GM23338 (cell line): ENCODE results near the gene MATK. TPM values are rescaled to one million over a fixed set of nuclear protein-coding genes. Genes with fewer than 3 reads are reported as not detected.

ENCODE experiments used
- ATAC-seq: fragments of 200-7000 bp; cut with Tn5 transposase; 3 replicates; pipeline ENCODE4 v1.9.1; 2020
- DNase-seq: peaks from one replicate; pipeline ENCODE4 v3.0.0-alpha.2; 2015; ENCODE audit warnings: low spot score
- H2AFZ ChIP-seq: fragments of 200-600 bp; sonication (generic); 2 replicates; pipeline ENCODE4 v1.8.0; 2016; ENCODE audit warnings: antibody characterized with exemption, mild to moderate bottlenecking, moderate library complexity
- H3F3A ChIP-seq: fragments of 200-600 bp; sonication (generic); replicated peaks from 2 replicates; pipeline ENCODE4 v1.8.0; 2017; ENCODE audit warnings: antibody characterized with exemption, mixed run types, low read depth
- H3K27ac ChIP-seq: fragments of 200-600 bp; sonication (generic); 2 replicates; pipeline ENCODE4 v1.6.1; 2016; ENCODE audit warnings: low read depth
- H3K27me3 ChIP-seq: fragments of 200-600 bp; sonication (generic); 2 replicates; pipeline ENCODE4 v1.8.0; 2016; ENCODE audit warnings: mild to moderate bottlenecking, mixed run types, moderate library complexity; ENCODE audit not compliant: insufficient read depth
- H3K36me3 ChIP-seq: fragments of 200-600 bp; sonication (generic); 2 replicates; pipeline ENCODE4 v1.8.0; 2016; ENCODE audit warnings: mild to moderate bottlenecking; ENCODE audit not compliant: insufficient read depth
- H3K4me1 ChIP-seq: fragments of 200-600 bp; sonication (generic); 2 replicates; pipeline ENCODE4 v1.8.0; 2016; ENCODE audit warnings: mild to moderate bottlenecking, moderate library complexity; ENCODE audit not compliant: insufficient read depth
- H3K4me2 ChIP-seq: fragments of 200-600 bp; sonication (generic); 2 replicates; pipeline ENCODE4 v1.7.1; 2017; ENCODE audit warnings: mixed run types
- H3K4me3 ChIP-seq: fragments of 200-600 bp; sonication (generic); 2 replicates; pipeline ENCODE4 v1.6.1; 2016; ENCODE audit warnings: mixed run types
- H3K79me2 ChIP-seq: fragments of 200-600 bp; sonication (generic); replicated peaks from 2 replicates; pipeline ENCODE4 v1.8.0; 2017; ENCODE audit warnings: mild to moderate bottlenecking; ENCODE audit not compliant: insufficient read depth
- H3K9me2 ChIP-seq: fragments of 200-600 bp; sonication (generic); 2 replicates; pipeline ENCODE4 v1.8.0; 2017; ENCODE audit not compliant: insufficient read depth
- H4K20me1 ChIP-seq: fragments of 200-600 bp; sonication (generic); replicated peaks from 2 replicates; pipeline ENCODE4 v1.8.0; 2017; ENCODE audit warnings: mild to moderate bottlenecking; ENCODE audit not compliant: insufficient read depth
- H3K27ac Mint-ChIP-seq: 2 replicates; pipeline ENCODE4 v1.8.0; 2020; ENCODE audit warnings: inconsistent platforms, mild to moderate bottlenecking, moderate library complexity, mixed read lengths
- H3K27me3 Mint-ChIP-seq: 3 replicates; pipeline ENCODE4 v1.8.0; 2022; ENCODE audit warnings: low read depth, mild to moderate bottlenecking, moderate library complexity, mixed read lengths, inconsistent platforms; ENCODE audit not compliant: insufficient read depth, poor library complexity
- H3K36me3 Mint-ChIP-seq: 3 replicates; pipeline ENCODE4 v1.8.0; 2021; ENCODE audit warnings: low read depth, mild to moderate bottlenecking, inconsistent platforms, moderate library complexity, mixed read lengths
- H3K4me1 Mint-ChIP-seq: 3 replicates; pipeline ENCODE4 v1.8.0; 2020; ENCODE audit warnings: mild to moderate bottlenecking, inconsistent platforms, mixed read lengths
- H3K4me3 Mint-ChIP-seq: 3 replicates; pipeline ENCODE4 v1.8.0; 2021; ENCODE audit warnings: moderate library complexity, mild to moderate bottlenecking, inconsistent platforms, mixed read lengths
- H3K9me3 Mint-ChIP-seq: 3 replicates; pipeline ENCODE4 v1.8.0; 2020; ENCODE audit warnings: moderate library complexity, mild to moderate bottlenecking, inconsistent platforms, mixed read lengths
- CREB1 ChIP-seq: fragments of 250-450 bp; sonication (Bioruptor Pico); IDR thresholded peaks from 2 replicates; pipeline ENCODE4 v1.5.0; 2020; ENCODE audit warnings: low read depth, mild to moderate bottlenecking, moderate library complexity
- CTCF ChIP-seq, 2 experiments: fragments of 200-600 bp in 1 of 2; sonication (generic) in 1 of 2; conservative IDR thresholded peaks; 2 replicates each; pipeline versions ENCODE4 v1.5.1 to v1.6.1; 2016 to 2017; ENCODE audit warnings: antibody characterized with exemption in 2 of 2, low read depth in 2 of 2, mild to moderate bottlenecking in 2 of 2, moderate library complexity in 1 of 2
- EZH2 ChIP-seq: fragments of 200-600 bp; sonication (generic); IDR thresholded peaks from one replicate; pipeline ENCODE4 v1.8.0; 2017; ENCODE audit warnings: antibody characterized with exemption, mild to moderate bottlenecking, low read depth; ENCODE audit not compliant: unreplicated experiment
- EZH2phosphoT487 ChIP-seq: fragments of 200-600 bp; sonication (generic); IDR thresholded peaks from one replicate; pipeline ENCODE4 v1.8.1; 2018; ENCODE audit warnings: antibody characterized with exemption; ENCODE audit not compliant: unreplicated experiment
- JUNB ChIP-seq: IDR thresholded peaks from one replicate; pipeline ENCODE4 v1.6.1; 2016; ENCODE audit warnings: antibody characterized with exemption; ENCODE audit not compliant: unreplicated experiment
- NANOG ChIP-seq: IDR thresholded peaks from 2 replicates; pipeline ENCODE4 v1.6.1; 2016; ENCODE audit warnings: antibody characterized with exemption, borderline replicate concordance
- POLR2AphosphoS5 ChIP-seq: IDR thresholded peaks from 2 replicates; pipeline ENCODE4 v1.6.1; 2016; ENCODE audit warnings: antibody characterized with exemption, low read depth
- REST ChIP-seq: IDR thresholded peaks from one replicate; pipeline ENCODE4 v1.6.1; 2018; ENCODE audit warnings: antibody characterized with exemption; ENCODE audit not compliant: unreplicated experiment
- STAT1 ChIP-seq: IDR thresholded peaks from one replicate; pipeline ENCODE4 v1.6.1; 2016; ENCODE audit warnings: antibody characterized with exemption; ENCODE audit not compliant: unreplicated experiment
- ZNF114 ChIP-seq: fragments of 250-450 bp; sonication (Bioruptor Pico); IDR thresholded peaks from 2 replicates; pipeline ENCODE4 v1.5.0; 2020; ENCODE audit warnings: mild to moderate bottlenecking, moderate library complexity
- ZNF331 ChIP-seq: fragments of 250-450 bp; sonication (Bioruptor Pico); IDR thresholded peaks from 2 replicates; pipeline ENCODE4 v1.5.0; 2020; ENCODE audit warnings: low read depth, mild to moderate bottlenecking, moderate library complexity
- polyA plus RNA-seq: library from polyadenylated mRNA; unstranded; fragments of >200 nt; fragmentation: Nextera tagmentation; extraction: Ambion mirVana; gene quantifications from 2 replicates; pipeline ENCODE4 v1.2.1, GENCODE V29; 2016
- total RNA-seq: library from RNA; depleted of rRNA; stranded (reverse); fragments of >200 nt; shearing (Covaris generic); gene quantifications from 2 replicates; pipeline ENCODE4 v1.2.3, GENCODE V29; 2014
- TF ChIP-seq, protein P1 (sequence below): IDR thresholded peaks from 2 replicates; pipeline ENCODE4 v1.6.1; 2016; ENCODE audit warnings: antibody characterized with exemption
- TF ChIP-seq, protein P2 (sequence below): fragments of 250-450 bp; sonication (Bioruptor Pico); IDR thresholded peaks from 2 replicates; pipeline ENCODE4 v1.5.0; 2020; ENCODE audit warnings: mild to moderate bottlenecking, moderate library complexity

The MATK gene
- total and polyA plus RNA-seq, 2 experiments from 2014 or later: 13.4 to 21.4 TPM

DNA sequence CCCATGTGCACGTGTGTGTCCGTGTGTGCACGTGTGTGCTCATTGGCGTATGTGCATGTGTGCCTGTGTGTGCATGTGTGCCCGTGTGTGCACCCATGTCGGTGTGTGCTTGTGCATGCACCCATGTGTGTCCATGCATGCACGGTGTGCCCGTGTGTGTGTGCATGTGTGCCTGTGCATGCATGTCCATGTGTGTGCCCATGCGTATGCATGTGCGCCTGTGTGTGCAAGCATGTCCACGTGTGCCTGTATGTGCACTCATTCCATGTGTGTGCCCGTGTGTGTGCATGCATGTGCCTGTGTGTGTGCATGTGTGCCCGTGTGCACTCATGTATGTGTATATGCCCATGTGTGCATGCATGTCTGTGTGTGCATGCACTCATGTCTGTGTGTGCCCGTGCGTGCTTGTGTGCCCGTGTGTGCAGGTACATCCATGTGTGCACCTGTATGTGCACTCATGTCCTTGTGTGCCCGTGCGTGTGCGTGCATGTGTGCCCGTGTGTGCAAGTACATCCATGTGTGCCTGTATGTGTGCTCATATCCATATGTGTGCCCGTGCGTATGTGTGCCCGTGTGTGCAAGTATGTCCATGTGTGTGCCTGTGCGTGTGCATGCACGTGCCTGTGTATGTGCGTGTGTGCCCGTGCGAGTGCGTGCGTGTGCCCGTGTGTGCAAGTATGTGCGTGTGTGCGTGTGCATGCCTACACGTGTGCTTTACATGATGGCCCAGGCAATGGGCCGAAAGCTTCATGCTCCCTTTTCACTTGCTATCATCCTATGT, 21.6 kb upstream of the MATK start:
- Histone ChIP-seq H3K27me3 (no peaks in the 10 kb centered on the region), H3F3A (peaks cover 9% of the 10 kb centered on the region), H4K20me1 (no peaks in the 10 kb centered on the region), H3K79me2 (no peaks in the 10 kb centered on the region), H3K4me3 (no peak overlapping the region), H3K36me3 (no peaks in the 10 kb centered on the region), H2AFZ (no peak overlapping the region), H3K4me2 (no peak overlapping the region), H3K4me1 (no peaks in the 10 kb centered on the region), H3K27ac (no peak overlapping the region), H3K9me2 (no peaks in the 10 kb centered on the region)
- no peaks in the 10 kb centered on the region for H3K36me3 Mint-ChIP-seq
- H3K4me3 Mint-ChIP-seq: no peak overlapping the region; the same call in 2 of the 3 replicates
- no peak for DNase-seq
- no peaks in the 10 kb centered on the region; the same call in 2 of the 3 replicates for H3K4me1 Mint-ChIP-seq
- TF ChIP-seq JUNB (no peak), POLR2AphosphoS5 (no peak), ZNF331 (CRISPR knock-in tag) (no peak), CREB1 (CRISPR knock-in tag) (no peak), STAT1 (no peak), ZNF114 (CRISPR knock-in tag) (no peak), EZH2 (no peak), EZH2phosphoT487 (no peak), CTCF (conservative IDR thresholded peaks at IDR 0.05; ENCODE audit: low read depth in 2 of 2) (no peak), NANOG (no peak), REST (no peak)
- TF ChIP-seq, protein P1, sequence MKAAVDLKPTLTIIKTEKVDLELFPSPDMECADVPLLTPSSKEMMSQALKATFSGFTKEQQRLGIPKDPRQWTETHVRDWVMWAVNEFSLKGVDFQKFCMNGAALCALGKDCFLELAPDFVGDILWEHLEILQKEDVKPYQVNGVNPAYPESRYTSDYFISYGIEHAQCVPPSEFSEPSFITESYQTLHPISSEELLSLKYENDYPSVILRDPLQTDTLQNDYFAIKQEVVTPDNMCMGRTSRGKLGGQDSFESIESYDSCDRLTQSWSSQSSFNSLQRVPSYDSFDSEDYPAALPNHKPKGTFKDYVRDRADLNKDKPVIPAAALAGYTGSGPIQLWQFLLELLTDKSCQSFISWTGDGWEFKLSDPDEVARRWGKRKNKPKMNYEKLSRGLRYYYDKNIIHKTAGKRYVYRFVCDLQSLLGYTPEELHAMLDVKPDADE: no peak
- TF ChIP-seq, protein P2, sequence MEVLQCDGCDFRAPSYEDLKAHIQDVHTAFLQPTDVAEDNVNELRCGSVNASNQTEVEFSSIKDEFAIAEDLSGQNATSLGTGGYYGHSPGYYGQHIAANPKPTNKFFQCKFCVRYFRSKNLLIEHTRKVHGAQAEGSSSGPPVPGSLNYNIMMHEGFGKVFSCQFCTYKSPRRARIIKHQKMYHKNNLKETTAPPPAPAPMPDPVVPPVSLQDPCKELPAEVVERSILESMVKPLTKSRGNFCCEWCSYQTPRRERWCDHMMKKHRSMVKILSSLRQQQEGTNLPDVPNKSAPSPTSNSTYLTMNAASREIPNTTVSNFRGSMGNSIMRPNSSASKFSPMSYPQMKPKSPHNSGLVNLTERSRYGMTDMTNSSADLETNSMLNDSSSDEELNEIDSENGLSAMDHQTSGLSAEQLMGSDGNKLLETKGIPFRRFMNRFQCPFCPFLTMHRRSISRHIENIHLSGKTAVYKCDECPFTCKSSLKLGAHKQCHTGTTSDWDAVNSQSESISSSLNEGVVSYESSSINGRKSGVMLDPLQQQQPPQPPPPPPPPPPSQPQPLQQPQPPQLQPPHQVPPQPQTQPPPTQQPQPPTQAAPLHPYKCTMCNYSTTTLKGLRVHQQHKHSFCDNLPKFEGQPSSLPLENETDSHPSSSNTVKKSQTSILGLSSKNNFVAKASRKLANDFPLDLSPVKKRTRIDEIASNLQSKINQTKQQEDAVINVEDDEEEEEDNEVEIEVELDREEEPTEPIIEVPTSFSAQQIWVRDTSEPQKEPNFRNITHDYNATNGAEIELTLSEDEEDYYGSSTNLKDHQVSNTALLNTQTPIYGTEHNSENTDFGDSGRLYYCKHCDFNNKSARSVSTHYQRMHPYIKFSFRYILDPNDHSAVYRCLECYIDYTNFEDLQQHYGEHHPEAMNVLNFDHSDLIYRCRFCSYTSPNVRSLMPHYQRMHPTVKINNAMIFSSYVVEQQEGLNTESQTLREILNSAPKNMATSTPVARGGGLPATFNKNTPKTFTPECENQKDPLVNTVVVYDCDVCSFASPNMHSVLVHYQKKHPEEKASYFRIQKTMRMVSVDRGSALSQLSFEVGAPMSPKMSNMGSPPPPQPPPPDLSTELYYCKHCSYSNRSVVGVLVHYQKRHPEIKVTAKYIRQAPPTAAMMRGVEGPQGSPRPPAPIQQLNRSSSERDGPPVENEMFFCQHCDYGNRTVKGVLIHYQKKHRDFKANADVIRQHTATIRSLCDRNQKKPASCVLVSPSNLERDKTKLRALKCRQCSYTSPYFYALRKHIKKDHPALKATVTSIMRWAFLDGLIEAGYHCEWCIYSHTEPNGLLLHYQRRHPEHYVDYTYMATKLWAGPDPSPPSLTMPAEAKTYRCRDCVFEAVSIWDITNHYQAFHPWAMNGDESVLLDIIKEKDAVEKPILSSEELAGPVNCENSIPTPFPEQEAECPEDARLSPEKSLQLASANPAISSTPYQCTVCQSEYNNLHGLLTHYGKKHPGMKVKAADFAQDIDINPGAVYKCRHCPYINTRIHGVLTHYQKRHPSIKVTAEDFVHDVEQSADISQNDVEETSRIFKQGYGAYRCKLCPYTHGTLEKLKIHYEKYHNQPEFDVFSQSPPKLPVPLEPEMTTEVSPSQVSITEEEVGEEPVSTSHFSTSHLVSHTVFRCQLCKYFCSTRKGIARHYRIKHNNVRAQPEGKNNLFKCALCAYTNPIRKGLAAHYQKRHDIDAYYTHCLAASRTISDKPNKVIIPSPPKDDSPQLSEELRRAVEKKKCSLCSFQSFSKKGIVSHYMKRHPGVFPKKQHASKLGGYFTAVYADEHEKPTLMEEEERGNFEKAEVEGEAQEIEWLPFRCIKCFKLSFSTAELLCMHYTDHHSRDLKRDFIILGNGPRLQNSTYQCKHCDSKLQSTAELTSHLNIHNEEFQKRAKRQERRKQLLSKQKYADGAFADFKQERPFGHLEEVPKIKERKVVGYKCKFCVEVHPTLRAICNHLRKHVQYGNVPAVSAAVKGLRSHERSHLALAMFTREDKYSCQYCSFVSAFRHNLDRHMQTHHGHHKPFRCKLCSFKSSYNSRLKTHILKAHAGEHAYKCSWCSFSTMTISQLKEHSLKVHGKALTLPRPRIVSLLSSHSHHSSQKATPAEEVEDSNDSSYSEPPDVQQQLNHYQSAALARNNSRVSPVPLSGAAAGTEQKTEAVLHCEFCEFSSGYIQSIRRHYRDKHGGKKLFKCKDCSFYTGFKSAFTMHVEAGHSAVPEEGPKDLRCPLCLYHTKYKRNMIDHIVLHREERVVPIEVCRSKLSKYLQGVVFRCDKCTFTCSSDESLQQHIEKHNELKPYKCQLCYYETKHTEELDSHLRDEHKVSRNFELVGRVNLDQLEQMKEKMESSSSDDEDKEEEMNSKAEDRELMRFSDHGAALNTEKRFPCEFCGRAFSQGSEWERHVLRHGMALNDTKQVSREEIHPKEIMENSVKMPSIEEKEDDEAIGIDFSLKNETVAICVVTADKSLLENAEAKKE: no peak
- H3K27me3 Mint-ChIP-seq: peaks cover 16% of the 10 kb centered on the region
- H3K9me3 Mint-ChIP-seq: peaks cover 4% of the 10 kb centered on the region; the same call in 1 of the 3 replicates
- no peak overlapping the region; the same call in 1 of the 2 replicates for H3K27ac Mint-ChIP-seq
- no peak for ATAC-seq
